Stimulated activated CD4-positive, alpha-beta T cell treated with anti-CD3 and anti-CD28 coated beads, Interleukin-1b, Interleukin-23, amount 100 ng/mL, for 48 hours (primary cell): ENCODE results near the gene ZNF37A.
A peak's percentile ranks its signal among the peaks of the same experiment; 100 is the strongest.
"Not testable (repeated sequence)": the region's sequence is repeated elsewhere in the genome, so short reads cannot be mapped to it uniquely, and the experiment has no call there.

Experiments used
- DNase-seq: peaks from one replicate; pipeline ENCODE4 v3.0.0-alpha.2; 2020

ZNF37A gene

GRCh38 chr10:38094158-38094926 is at the start of gene ZNF37A:
ZNF37A (plus strand) TSS chr10:38094337; CDS start chr10:38096618, 2,281 bp downstream.
- DNase-seq = peak; percentile 92

DNA sequence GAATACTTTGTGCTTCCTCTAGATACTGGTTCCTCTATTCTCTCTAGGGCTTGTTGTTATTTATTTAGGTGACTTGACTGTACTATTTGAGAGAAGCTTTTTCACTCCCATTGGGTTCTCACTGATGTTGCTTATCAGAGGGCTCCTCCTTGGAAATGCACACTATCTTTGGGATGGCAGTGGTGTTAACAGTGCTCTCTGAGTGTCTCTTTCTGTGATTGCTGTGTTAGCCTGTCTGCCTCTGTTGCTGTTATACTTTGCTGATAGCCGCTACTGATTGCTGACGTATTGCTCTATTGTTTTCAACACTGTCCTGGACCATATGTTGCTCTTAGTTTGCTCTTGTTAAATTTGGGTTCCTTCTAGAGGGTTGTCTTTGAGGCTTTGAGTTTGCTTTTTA is 49.0 kb upstream of the ZNF37A start:
- no peak for DNase-seq

DNA sequence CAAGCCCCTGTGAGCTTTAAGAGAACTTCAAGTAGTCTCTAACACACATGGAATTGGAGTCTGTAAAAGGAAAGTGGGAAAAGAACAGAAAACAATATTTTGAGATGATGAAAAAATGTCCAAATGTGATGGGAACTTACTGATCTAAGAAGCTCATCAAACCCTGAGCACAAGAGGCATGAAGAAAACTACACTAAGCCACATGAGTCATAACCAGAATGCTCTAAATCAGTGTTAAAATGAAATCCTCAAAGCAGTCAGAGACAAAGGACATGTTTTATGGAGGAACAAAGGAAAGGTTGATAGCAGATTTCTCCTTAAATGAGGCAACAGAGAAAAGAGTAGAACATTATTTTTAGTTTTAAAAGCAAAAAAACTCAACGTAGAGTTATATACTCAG is 46.5 kb upstream of the ZNF37A start:
- no peak for DNase-seq

DNA sequence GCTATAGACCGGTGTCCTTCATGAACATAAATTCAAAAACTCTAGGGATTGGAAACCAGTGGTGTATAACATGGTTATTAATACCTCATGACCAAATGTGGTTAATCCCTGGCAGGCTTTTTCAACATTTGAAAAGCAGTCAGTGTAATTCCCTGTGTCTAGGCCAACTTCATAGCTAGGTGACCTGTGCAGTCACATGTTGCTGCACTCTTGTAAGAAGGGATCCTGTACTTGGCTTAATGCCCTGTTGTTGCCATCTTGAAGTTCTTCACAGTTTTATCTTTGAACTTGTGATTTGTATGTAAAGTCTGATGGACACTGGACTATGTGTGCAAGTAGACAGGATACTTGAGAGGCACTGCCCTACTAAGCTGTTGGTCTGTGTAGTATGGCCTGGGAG is 43.9 kb upstream of the ZNF37A start:
- no peak for DNase-seq

DNA sequence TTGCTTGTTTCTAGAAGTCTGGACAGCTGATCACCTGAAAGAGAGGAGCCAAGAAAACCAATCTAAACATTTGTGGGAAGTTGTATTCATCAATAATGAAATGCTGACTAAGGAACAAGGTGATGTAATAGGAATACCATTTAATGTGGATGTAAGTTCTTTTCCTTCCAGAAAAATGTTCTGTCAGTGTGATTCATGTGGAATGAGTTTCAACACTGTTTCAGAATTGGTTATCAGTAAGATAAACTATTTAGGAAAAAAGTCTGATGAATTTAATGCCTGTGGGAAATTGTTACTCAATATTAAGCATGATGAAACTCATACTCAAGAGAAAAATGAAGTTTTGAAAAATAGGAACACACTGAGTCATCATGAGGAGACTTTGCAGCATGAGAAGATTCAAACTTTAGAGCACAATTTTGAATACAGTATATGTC is 39.8 kb upstream of the ZNF37A start:
- no peak for DNase-seq

- not testable (repeated sequence) for DNase-seq
These were observed 38.8 kb upstream of the ZNF37A start for GRCh38 chr10:38055274-38055894.

DNA sequence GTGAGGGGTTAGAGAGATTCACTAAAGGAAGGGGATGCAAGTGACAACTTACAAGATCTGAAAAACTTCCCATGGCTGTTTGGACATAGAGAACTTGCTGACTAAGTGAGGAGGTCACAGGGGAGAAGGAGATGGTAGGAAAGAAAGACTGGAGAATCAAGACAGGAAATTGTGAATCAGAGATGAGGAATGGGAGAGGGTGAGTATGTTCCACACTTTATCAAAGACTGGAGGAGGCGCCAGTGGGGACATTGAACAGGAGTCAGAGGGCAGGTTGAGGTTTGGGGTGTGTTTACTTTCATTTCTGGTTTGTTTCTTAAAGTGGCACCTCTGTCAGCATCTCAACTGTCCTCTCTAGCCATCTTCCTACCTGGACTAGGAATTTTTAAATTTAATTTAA is 24.5 kb upstream of the ZNF37A start:
- not testable (repeated sequence) for DNase-seq

- no peak for DNase-seq
These were observed 23.6 kb upstream of the ZNF37A start for GRCh38 chr10:38070501-38070900.

- DNase-seq = no peak
These were observed 21.6 kb upstream of the ZNF37A start for GRCh38 chr10:38072552-38072951.

- no peak for DNase-seq
These were observed 17.4 kb upstream of the ZNF37A start for GRCh38 chr10:38076687-38077086.

GRCh38 chr10:38093318-38093717 is 819 bp upstream of the ZNF37A start:
- not testable (repeated sequence) for DNase-seq

DNA sequence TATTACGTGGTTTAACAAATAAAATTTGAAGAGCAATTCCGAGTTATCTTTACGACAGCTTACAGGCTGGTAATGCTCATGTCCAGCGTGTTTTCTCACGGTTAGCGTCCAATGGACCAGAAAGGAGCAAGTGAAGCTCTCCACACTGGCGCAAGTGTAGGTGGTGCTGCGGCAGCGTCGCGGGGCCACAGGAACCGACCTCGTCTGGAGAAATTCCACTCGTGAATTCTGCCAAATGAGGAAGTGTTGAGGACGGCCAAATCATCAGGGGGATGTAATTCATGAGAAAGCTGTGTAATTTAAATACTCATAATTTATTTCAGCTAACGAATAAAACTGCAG is 350 bp upstream of the ZNF37A start:
- DNase-seq = no peak

DNA sequence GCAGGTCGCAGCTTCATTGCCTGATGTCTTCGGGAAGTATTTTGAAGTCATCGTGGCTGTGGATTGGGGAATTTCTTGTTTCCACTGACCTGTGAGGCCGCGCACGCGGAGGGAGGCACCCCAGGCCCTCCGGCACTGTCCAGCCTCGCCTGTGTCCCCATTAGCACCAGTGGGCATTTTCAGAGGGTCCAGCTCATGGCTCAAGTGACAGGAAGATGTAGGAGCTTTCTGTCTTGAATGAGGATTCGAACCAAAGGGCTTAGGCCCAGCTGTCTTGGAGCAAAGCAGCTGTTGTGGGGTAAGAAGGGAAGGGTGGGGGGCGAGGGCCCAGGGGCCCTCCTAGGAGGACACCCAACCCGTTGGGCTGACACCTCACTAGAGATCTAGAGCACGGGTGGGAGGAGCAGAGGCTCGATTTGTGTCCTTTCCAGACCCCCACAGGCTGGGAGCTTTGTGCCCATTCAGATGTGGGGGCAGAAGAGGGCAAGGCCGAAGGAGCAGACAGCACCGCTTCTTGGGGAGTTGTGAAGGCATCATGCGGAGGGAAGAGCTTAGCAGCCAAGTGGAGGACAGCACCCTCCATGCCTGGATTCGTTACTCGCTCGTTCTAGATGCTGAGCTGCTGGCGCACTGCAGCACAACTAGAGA is 914 bp downstream of the ZNF37A start:
- peak; percentile 3 for DNase-seq

GRCh38 chr10:38102880-38103279 is 8.7 kb downstream of the ZNF37A start:
- no peak for DNase-seq

- no peak for DNase-seq
These were observed 9.6 kb downstream of the ZNF37A start for GRCh38 chr10:38103756-38104155.

GRCh38 chr10:38112159-38112558 is 18.0 kb downstream of the ZNF37A start:
- DNase-seq = no peak

DNA sequence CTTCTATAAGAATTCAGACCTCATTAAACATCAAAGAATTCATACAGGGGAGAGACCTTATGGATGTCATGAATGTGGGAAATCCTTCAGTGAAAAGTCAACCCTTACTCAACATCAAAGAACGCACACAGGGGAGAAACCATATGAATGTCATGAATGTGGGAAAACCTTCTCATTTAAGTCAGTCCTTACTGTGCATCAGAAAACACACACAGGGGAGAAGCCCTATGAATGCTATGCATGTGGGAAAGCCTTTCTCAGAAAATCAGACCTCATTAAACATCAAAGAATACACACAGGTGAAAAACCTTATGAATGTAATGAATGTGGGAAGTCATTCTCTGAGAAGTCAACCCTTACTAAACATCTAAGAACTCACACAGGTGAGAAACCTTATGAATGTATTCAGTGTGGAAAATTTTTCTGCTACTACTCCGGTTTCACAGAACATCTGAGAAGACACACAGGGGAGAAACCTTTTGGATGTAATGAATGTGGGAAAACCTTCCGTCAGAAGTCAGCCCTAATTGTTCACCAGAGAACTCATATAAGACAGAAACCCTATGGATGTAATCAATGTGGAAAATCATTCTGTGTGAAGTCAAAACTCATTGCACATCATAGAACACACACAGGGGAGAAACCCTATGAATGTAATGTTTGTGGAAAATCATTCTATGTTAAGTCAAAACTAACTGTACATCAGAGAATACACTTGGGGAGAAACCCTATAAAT is 24.1 kb downstream of the ZNF37A start:
- no peak for DNase-seq

GRCh38 chr10:38119038-38119437 is 24.9 kb downstream of the ZNF37A start:
- DNase-seq = no peak

GRCh38 chr10:38127812-38128211 is 33.7 kb downstream of the ZNF37A start:
- no peak for DNase-seq

DNA sequence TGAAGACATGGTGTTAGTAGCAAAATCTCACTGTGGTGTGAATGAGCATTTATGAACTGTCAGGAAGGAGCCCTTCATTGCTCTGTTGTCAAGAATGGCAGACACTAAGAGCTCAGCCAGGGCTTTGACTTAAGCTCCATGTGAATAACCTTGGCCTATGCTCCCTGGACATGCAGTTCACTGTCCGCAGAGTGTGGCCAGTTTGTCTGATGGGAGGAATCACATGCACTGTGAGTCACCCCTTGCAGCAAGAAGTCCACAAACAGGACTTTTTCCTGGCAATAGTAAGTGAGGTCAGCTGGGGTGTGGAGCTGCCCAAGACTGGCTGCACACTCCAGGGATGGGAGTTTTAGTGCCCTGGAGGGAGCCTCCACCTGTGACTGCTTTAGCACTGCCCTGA is 49.5 kb downstream of the ZNF37A start:
- no peak for DNase-seq

GRCh38 chr10:38146579-38147333 is 52.6 kb downstream of the ZNF37A start:
- DNase-seq = no peak

DNA sequence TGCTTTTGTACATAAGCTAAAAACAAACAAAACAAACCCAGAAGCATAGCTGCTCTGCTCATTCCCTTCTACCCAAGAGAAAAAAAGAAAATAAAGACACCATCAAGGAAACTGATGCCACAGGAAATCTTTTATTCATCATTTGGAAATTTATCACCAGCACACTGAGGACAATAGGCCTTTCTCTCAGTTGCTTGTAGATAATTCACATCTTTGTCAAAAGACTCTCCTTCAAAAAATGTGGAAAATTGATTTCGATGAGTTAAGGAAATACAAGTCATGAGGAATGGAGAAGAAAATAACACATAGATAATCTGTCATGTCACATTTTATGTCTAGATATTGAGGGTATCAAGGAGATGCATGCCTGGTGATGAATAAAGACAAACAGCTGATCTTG is 53.5 kb downstream of the ZNF37A start:
- DNase-seq = no peak
